SK-N-SH treated with all-trans-retinoic acid at 6 μM for 48 hours (cell line): ENCODE results near the gene LPP.

ENCODE experiments used
- GLIS3 ChIP-seq: fragments of 250-450 bp; sonication (Bioruptor Pico); IDR thresholded peaks from 2 replicates; pipeline ENCODE4 v1.5.0; 2020; ENCODE audit warnings: mild to moderate bottlenecking, moderate library complexity
- ISL1 ChIP-seq: fragments of 250-450 bp; sonication (Bioruptor Pico); IDR thresholded peaks from 2 replicates; pipeline ENCODE4 v2.1.2; 2022; ENCODE audit warnings: mild to moderate bottlenecking, moderate library complexity
- SNAI2 ChIP-seq: fragments of 250-450 bp; sonication (Bioruptor Pico); IDR thresholded peaks from 2 replicates; pipeline ENCODE4 v1.5.0; 2020; ENCODE audit warnings: mild to moderate bottlenecking, moderate library complexity
- TCF4 ChIP-seq: fragments of 250-450 bp; sonication (Bioruptor Pico); IDR thresholded peaks from 2 replicates; pipeline ENCODE4 v1.8.0; 2021; ENCODE audit warnings: mild to moderate bottlenecking, moderate library complexity, borderline replicate concordance

DNA sequence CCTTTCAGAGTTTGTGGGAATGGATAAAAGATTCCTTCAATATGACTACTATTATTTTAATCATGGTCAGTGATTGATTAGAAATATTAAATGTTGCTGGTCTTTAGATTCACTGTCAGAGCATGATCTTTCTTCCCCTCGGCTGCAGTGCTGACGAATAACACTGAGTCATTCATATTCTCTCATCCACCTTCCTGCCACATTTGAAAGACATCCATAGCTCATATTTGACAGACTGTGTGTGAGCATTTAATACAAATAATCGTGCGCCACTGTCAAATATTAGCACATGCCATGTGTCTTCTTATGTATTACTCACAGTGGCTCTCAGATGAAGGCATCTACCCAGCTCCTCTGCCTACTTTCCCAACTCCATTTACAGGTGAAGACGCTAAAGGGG lies 541.3 kb downstream of the LPP start:
- TF ChIP-seq TCF4 (CRISPR knock-in tag) (no peak), ISL1 (no peak), GLIS3 (CRISPR knock-in tag) (no peak), SNAI2 (CRISPR knock-in tag) (no peak)
